Esophagus muscularis mucosa (tissue), 4 donors: ENCODE data around the gene TNN.

Experiments used
- EP300 ChIP-seq: sonication (generic); formaldehyde crosslinking; IDR thresholded peaks from one replicate; pipeline ENCODE4 v1.6.1; 2017; ENCODE audit warnings: antibody characterized with exemption
- POLR2A ChIP-seq: fragments of 450-650 bp; IDR thresholded peaks from one replicate; pipeline ENCODE4 v1.6.1; 2017; ENCODE audit warnings: antibody characterized with exemption, moderate library complexity, mild to moderate bottlenecking, low read depth
- POLR2AphosphoS5 ChIP-seq, 2 donors: sonication (generic); formaldehyde crosslinking; IDR thresholded peaks; one replicate each; pipeline ENCODE4 v1.6.1; 2017; ENCODE audit warnings: antibody characterized with exemption in 2 of 2
- TF ChIP-seq, protein P1 (sequence below), 3 experiments: fragments of 200-600 bp in 2 of 3; fragments of 450-650 bp in 1 of 3; sonication (generic) in 2 of 3; IDR thresholded peaks; one replicate each; pipeline ENCODE4 v1.5.1; 2017 to 2019; ENCODE audit warnings: antibody characterized with exemption in 3 of 3, mild to moderate bottlenecking in 2 of 3, moderate library complexity in 1 of 3

- TF ChIP-seq, protein P1, sequence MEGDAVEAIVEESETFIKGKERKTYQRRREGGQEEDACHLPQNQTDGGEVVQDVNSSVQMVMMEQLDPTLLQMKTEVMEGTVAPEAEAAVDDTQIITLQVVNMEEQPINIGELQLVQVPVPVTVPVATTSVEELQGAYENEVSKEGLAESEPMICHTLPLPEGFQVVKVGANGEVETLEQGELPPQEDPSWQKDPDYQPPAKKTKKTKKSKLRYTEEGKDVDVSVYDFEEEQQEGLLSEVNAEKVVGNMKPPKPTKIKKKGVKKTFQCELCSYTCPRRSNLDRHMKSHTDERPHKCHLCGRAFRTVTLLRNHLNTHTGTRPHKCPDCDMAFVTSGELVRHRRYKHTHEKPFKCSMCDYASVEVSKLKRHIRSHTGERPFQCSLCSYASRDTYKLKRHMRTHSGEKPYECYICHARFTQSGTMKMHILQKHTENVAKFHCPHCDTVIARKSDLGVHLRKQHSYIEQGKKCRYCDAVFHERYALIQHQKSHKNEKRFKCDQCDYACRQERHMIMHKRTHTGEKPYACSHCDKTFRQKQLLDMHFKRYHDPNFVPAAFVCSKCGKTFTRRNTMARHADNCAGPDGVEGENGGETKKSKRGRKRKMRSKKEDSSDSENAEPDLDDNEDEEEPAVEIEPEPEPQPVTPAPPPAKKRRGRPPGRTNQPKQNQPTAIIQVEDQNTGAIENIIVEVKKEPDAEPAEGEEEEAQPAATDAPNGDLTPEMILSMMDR (IDR thresholded peaks at IDR 0.05), result no peak
- TF ChIP-seq POLR2AphosphoS5 (IDR thresholded peaks at IDR 0.05), result no peak
- no peak for TF ChIP-seq POLR2A
- TF ChIP-seq EP300, result no peak
Observed at GRCh38 chr1:175195798-175196197, 128.2 kb downstream of the TNN start.
